CD4-positive, alpha-beta T cell treated with Interleukin-6 for 4 hours (primary cell): Measurements from ENCODE around the gene ASL.
"Not testable (repeated sequence)": the region's sequence is repeated elsewhere in the genome, so short reads cannot be mapped to it uniquely, and the experiment has no call there.

Experiments
- DNase-seq: peaks from one replicate; pipeline ENCODE4 v3.0.0-alpha.2; 2020; ENCODE audit warnings: mixed read lengths

Gene ASL

GRCh38 chr7:66075590-66076461 is at the start of gene ASL:
TSS of gene ASL (plus strand) at chr7:66075819. CDS start at chr7:66076082, 263 bp downstream.
- DNase-seq: peak; percentile 87

DNA sequence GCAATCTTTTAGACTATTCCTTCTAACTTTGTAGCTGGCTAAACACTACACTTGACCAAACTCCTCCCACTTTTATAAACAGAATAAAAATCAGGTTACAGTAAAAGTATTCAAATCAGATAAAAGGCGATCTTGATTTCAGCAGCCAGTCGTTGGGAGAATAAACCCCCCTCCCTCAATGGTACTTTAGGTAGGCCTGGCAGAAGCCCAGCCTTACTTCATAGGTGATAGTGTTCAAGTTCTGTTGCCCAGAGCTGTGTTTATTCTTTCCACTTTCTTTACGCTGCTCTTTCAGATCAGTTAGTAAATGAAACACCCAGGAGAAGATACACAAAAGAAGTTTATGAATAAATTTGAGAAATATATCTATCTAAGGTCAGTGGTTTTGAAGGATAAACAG is 47.3 kb upstream of the ASL start:
- DNase-seq: not testable (repeated sequence)

DNA sequence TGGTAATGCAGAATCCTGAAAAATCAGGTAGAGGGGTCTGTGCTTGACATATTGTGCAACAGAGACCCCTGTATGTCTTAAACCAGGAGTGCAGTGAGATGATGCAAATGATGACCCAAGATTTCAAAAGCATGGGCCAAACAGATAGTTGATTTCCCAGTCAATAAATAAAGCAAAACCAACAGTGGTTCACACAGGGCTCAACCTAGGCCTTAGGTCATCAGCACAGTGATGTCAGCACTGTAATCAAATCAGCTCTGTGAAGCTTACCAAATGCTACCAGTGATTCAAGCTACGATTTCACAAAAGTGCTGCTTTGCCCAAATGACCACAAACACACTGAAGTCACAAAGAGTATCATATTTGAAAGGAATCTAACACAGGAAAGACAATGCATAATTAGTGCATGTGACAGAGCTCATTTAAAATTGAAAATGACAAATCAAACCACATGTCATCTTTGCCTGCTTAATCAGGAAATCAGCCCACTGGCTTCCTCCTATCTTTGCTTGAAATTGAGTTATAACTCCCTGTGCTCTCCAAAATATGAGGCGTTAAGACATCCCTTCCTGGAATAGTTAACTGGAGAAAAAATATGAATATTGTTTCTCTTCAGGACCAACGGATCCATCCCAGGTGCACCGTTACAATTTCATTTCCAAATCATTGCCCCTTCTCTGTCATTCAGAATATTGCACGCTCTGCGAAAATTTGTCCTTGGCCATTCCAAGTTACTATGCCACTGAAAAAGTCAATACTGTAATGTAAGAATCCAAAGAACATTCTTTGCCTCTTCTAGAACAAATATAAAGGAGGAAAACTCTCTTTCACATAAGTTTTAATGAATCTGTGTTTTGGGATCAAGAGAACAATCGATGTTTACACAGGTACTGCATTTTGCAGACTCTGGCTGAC is 41.9 kb upstream of the ASL start:
- DNase-seq: no peak

DNA sequence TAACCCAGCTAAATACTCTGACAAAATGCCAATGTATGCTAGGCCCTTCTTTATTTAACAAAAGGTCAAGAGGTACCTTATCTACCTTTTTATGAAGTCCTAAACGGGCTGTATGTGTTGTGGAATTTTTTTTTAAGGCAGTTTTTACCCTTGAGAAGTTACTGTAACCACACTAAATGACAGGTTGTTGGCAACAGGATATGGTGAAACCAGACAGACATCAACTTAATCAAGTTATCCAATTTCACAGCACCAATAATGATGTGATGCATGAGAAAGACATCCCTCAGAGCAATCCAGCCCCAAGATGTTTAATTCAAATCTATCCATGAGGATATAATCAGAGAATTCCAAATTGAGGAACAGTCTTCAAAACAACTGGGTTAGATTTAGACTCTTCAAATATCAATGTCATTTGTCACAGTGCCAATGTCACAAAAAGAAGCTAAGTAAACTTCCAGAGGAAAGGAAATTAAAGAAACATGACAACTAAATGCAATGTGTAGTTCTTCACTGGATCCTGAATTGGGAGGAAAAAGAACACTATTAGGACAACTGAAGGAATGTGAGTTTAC is 41.1 kb upstream of the ASL start:
- not testable (repeated sequence) for DNase-seq

GRCh38 chr7:66036382-66036781 is 39.2 kb upstream of the ASL start:
- no peak for DNase-seq

- no peak for DNase-seq
Measured at GRCh38 chr7:66036788-66037187, 38.8 kb upstream of the ASL start.

GRCh38 chr7:66039094-66039670 is 36.4 kb upstream of the ASL start:
- no peak for DNase-seq

GRCh38 chr7:66043681-66044497 is 31.7 kb upstream of the ASL start:
- peak; percentile 33 for DNase-seq

- DNase-seq: not testable (repeated sequence)
Measured at GRCh38 chr7:66044498-66044854, 31.1 kb upstream of the ASL start.

DNA sequence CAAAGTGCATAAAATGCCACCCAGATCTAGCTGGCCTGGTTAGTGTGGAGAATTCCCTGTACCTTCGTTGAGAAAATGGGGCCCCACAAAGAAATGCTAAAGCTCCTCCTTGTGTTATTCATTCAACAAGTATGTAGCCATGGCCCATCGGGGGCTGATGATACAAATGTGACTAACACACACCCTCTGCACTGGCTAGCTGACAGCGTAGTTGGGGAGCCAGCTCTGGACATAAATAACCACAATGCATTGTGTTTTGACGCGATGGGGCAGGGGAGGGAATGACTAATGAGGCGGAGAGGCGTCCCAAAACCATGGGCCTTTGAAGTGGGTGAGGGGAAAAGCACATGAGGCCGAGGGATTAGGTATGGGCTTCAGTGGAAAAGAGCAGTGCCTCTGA is 28.2 kb upstream of the ASL start:
- no peak for DNase-seq

- DNase-seq: not testable (repeated sequence)
Measured at GRCh38 chr7:66049886-66050285, 25.7 kb upstream of the ASL start.

DNA sequence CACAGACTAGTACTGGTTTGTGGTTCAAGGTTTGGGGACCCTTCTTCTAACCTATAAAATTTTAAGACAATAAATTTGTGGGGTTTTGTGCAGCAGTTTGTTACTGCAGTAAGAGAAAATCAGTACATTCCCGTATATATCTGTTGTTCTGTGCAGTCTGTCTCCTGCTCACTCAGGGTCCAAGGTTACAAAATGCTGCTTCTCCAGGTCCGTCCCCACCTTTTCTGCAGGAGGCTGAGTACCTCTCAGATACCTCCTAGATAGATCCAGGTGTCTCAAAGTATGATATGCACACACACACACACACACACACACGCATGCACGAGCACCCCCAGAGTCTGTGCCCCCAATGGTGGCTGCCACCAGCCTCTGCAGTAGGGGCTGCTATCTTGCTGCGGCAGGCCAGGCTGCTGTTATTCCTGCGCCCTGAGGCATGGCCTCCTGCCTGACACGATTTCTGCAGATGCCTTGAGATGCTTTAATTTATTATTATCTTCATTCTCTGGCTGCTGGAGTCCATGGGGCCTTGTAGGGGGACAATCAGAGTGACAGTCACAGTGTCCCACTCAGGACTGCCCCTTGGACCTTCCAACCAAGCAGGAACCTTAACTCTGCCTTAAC is 25.2 kb upstream of the ASL start:
- DNase-seq: no peak

DNA sequence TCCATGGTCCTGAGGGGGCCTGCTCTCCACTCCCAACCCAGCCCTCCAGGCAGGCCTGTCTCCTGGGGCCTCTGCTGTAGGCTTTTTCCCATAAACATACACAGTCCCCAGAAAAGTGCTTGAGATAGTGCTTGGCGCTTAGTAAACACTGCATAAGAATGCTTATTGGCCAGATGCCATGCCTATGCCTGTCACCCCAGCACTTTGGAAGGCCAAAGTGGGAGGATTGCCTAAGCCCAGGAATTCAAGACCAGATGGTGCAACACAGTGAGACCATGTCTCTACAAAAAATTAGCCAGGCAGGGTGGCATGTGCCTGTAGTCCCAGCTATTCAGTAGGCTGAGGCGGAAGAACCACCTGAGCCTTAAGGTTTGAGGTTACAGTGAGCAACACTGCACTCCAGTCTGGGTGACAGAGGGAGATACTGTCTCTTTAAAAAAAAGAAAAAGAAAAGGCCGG is 24.6 kb upstream of the ASL start:
- no peak for DNase-seq

GRCh38 chr7:66052447-66052846 is 23.2 kb upstream of the ASL start:
- no peak for DNase-seq

- no peak for DNase-seq
Measured at GRCh38 chr7:66054063-66054462, 21.6 kb upstream of the ASL start.

DNA sequence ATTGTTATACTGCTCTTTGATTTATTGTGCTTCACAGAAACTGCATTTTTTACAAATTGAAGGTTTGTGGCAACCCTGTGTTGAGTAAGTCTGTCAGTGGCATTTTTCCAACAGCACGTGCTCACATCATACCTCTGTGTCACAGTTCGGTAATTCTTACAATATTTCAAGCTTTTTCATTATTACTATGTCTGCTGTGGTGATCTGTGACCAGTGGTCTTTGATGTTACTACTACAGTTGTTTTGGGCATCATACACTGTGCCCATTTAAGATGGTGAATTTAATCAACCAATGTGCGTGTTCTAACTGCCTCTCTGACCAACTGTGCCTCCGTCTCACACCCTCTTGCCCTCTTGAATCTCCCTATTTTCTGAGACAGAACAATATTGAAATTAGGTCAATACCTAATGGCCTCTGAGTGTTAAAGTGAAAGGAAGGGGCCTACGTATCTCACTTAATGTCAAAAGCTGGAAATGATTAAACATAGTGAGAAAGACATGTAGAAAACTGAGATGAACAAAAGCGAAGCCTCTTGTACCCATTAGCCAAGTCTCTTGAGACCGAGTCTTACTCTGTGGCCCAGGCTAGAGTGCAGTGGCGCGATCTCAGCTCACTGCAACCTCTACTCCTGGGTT is 20.2 kb upstream of the ASL start:
- no peak for DNase-seq

DNA sequence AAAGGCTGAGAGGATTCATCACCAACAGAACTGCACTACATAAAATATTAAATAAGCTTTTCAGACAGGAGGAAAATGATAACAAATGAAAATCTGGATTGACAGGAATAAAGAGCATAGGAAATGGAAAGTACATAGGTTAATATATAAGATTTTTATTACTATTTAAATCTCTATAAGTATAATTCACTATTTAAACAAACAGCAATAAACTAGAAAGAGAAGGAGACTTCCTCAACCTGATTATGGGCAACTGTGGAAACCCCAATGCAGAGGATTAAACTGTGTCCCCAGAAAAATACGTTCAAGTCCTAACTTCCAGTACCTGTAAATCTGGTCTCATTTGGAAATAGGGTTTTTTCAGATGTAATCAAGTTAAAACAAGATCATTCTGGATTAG is 14.8 kb upstream of the ASL start:
- DNase-seq: no peak

DNA sequence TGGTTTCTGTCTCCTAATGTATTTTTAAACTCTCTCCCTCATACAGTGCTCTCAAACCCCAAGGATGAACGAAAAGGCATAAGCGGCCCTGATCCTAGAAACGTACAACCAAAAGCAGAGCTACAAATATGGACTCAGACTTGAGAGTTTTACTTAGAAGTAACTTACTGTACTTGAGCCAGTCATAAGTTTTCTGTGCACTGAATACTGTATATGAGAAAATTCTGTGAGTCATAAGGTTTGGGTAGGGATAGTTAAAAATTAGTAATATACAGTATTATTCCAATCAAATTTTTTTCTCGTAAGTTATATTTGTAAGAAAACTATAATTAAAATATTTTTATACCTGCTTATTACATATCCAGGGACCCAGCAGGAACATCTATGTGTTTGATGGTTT is 5.9 kb upstream of the ASL start:
- no peak for DNase-seq

GRCh38 chr7:66070222-66070621 is 5.4 kb upstream of the ASL start:
- no peak for DNase-seq

GRCh38 chr7:66072208-66072607 is 3.4 kb upstream of the ASL start:
- not testable (repeated sequence) for DNase-seq
